Measurements from ENCODE around the gene PEX19.
"Not testable (repeated sequence)": the region's sequence is repeated elsewhere in the genome, so short reads cannot be mapped to it uniquely, and the experiment has no call there.

Gene PEX19

DNA sequence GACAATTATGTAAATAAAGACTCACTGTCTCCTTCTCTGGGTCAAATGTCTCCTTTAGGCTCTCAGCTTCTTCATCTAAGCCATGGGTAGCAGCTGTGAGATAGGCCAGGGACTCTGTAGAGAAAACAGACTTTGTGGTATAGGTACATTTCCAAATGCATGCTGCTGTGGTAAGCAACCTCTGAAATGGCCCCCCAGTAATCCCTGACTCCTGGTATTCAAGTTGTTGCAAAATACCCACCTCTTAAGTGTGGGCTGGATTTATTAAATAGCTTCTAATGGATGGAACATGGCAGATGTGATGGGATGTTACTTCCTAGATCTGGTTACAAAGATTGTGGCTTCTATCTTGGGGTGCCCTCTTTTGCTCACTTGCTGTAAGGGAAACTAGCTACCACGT lies 11.1 kb upstream of the PEX19 start:
- ATAC-seq (replicated peaks) = no peak
- Mint-ChIP-seq H3K4me3 (no peak overlapping the region), H3K27me3 (no peaks in the 10 kb centered on the region), H3K36me3 (ENCODE audit: insufficient read depth) (peaks cover 94% of the 10 kb centered on the region), H3K9me3 (no peaks in the 10 kb centered on the region), H3K27ac (no peak overlapping the region), H3K4me1 (ENCODE audit: low read depth in 2 of 2) (peaks cover 4 to 6% of the 10 kb centered on the region in 2 donors)
- no peak for DNase-seq

DNA sequence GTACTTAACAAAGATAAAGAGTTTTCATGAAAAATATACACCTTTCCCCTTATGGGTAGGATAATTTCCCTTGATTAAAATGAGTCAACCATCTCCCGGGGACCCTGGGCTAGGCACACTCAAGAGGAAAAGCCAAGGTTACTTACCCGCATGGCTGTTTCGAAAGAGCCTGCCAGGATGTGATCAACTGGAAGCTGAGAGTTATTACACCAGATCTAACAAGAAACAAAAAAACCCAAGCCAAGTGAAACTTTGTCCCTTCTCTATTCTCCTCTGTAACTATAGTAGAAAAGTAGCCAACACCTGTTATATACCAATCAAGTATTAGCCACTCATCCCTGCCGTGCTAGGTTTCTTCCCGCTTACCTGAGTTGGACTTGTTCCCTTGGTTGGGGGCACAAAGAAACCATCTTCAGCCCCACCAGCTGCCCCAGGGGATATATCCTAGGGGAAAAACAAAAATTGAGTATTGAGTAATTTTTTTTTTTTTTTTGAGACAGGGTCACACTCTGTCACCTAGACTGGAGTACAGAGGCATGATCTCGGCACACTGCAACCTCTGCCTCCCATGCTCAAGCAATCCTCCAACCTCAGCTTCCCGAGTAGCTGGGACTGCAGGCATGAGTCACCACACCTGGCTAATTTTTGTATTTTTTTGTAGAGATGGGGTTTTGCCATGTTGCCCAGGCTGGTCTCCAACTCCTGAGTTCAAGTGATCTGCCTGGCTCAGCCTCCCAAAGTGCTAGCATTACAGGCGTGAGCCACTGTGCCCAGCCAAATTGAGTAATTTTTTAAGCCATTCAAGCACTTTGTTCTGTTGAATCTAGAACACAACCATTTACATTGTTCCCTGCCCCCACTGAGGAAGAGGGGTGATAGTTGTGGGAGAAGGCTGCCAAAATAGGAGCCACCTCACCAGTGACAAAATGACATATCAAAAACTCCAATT lies 8.4 kb upstream of the PEX19 start:
- Mint-ChIP-seq H3K9me3 (no peaks in the 10 kb centered on the region), H3K27ac (peak overlapping the region in 1 of 2 donors; percentile 15), H3K36me3 (ENCODE audit: insufficient read depth) (peaks cover 93% of the 10 kb centered on the region), H3K4me1 (ENCODE audit: low read depth in 2 of 2) (peaks cover 4% of the 10 kb centered on the region in 2 donors), H3K4me3 (no peak overlapping the region), H3K27me3 (no peaks in the 10 kb centered on the region)
- DNase-seq = no peak
- ATAC-seq (replicated peaks) = no peak

DNA sequence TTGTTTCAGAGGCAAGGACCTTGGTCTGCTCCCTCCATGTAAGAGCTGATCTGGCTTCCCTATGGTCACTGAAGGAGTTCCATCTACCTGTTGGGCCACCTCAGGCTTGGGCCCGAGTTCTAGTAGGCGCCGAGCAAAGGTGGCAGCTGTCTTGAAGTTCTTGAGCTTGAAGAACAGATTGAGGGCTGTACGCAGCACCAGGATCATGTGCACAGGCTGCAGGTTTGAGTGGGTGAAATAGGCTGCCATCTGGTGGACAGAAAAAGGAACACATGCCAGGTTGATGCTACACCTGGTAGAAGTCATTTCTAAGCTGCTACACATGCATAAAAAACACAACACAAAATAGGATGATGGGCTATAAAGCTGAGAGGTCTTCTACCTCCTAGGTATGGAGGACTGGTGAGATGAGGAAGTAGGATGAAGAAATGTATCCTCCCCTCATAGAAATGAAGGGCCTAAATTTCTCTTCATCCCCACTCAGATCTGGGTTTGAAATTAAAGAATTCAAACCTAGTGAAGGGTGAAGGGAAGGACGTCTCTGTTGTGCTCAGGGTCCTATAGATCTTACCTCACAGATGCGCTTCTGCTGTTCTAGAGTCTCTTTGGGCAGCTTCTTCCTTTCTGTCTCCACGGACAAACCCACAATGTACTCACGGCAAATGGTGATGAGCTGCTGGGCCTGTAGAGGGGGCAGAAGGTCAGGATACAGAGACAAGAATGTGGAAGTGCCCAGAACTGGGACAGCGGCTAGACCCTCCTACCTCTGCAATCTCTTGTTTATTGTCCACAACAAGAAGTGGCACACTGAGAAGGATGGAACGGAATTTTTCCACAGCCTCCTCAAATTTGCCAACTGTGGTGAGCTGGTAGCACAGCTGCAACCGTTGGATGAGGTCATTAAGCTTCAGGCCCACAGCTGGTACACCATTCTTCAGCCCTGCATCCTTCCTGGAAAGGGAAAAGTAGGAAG lies 6.6 kb upstream of the PEX19 start:
- peak; percentile 98 for ATAC-seq (replicated peaks)
- Mint-ChIP-seq H3K36me3 (ENCODE audit: insufficient read depth) (peaks cover 83% of the 10 kb centered on the region), H3K9me3 (no peaks in the 10 kb centered on the region), H3K27me3 (no peaks in the 10 kb centered on the region), H3K4me3 (no peak overlapping the region), H3K4me1 (ENCODE audit: low read depth in 2 of 2) (peaks cover 4% of the 10 kb centered on the region in 2 donors), H3K27ac (peak overlapping the region in 1 of 2 donors; percentile 17)
- DNase-seq = peak; percentile 58 to 70 (median 64)

- H3K27ac Mint-ChIP-seq = peak overlapping the region in 1 of 2 donors; percentile 13
- ATAC-seq (replicated peaks); H3K4me3 Mint-ChIP-seq; H3K9me3 Mint-ChIP-seq; DNase-seq; H3K27me3 Mint-ChIP-seq: not testable (repeated sequence)
- H3K4me1 Mint-ChIP-seq (ENCODE audit: low read depth in 2 of 2) = peaks cover 24 to 27% of the 10 kb centered on the region in 2 donors
- peaks cover 54% of the 10 kb centered on the region for H3K36me3 Mint-ChIP-seq (ENCODE audit: insufficient read depth)
Measured at GRCh38 chr1:160287769-160288168, 2.8 kb upstream of the PEX19 start.

DNA sequence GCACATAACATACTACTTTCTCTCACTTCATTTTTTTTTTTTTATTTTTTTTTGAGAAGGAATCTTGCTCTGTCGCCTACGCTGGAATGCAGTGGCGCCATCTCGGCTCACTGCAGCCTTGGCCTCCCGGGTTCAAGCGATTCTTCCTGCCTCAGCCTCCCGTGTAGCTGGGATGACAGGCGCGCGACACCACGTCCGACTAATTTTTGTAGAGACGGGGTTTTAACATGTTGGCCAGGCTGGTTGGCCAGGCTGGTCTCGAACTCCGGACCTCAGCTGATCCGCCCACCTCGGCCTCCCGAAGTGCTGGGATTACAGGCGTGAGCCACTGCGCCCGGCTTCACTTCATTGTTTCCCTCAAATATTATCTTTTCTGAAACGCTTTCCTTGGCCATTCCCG lies 573 bp upstream of the PEX19 start:
- DNase-seq (no peak), ATAC-seq (replicated peaks) (no peak)
- peaks cover 53% of the 10 kb centered on the region for H3K36me3 Mint-ChIP-seq (ENCODE audit: insufficient read depth)
- peak overlapping the region; percentile 99 to 100 for H3K4me3 Mint-ChIP-seq
- no peaks in the 10 kb centered on the region for H3K9me3 Mint-ChIP-seq
- H3K27ac Mint-ChIP-seq = peak overlapping the region; percentile 93 to 98
- peaks cover 22 to 26% of the 10 kb centered on the region in 2 donors for H3K4me1 Mint-ChIP-seq (ENCODE audit: low read depth in 2 of 2)
- H3K27me3 Mint-ChIP-seq = no peaks in the 10 kb centered on the region

GRCh38 chr1:160284220-160284781 lies 632 bp downstream of the PEX19 start:
- ATAC-seq (replicated peaks) (peak; percentile 33), DNase-seq (peak in 1 of 3 experiments; percentile 11)
- Mint-ChIP-seq H3K27me3 (no peaks in the 10 kb centered on the region), H3K36me3 (ENCODE audit: insufficient read depth) (peaks cover 53% of the 10 kb centered on the region), H3K4me1 (ENCODE audit: low read depth in 2 of 2) (peaks cover 22 to 26% of the 10 kb centered on the region in 2 donors), H3K9me3 (no peaks in the 10 kb centered on the region), H3K27ac (peak overlapping the region; percentile 93 to 98), H3K4me3 (peak overlapping the region; percentile 99 to 100)

DNA sequence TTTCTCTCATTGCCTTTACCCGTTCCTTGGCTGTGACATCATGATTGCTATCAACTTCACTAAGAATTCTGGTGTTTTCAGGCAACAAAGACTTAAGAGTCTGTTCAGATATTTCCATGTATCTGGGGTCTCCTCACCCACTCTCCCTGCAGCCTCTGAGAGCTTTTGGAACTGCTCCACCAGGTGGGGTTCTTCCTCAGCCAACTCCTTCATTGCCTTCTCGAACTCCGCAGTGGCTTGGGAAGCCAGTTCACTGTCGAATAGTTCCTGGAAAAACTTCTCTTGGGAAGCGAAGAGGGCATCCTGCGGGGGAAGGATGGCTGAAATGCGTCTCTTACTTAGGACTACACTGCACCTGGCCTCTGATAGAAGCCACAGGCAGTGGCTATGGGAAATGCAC lies 2.1 kb downstream of the PEX19 start:
- no peak overlapping the region for H3K27ac Mint-ChIP-seq
- peaks cover 22 to 26% of the 10 kb centered on the region in 2 donors for H3K4me1 Mint-ChIP-seq (ENCODE audit: low read depth in 2 of 2)
- no peak overlapping the region for H3K4me3 Mint-ChIP-seq
- peaks cover 43% of the 10 kb centered on the region for H3K36me3 Mint-ChIP-seq (ENCODE audit: insufficient read depth)
- DNase-seq (no peak), ATAC-seq (replicated peaks) (no peak)
- H3K27me3 Mint-ChIP-seq = no peaks in the 10 kb centered on the region
- H3K9me3 Mint-ChIP-seq = no peaks in the 10 kb centered on the region

DNA sequence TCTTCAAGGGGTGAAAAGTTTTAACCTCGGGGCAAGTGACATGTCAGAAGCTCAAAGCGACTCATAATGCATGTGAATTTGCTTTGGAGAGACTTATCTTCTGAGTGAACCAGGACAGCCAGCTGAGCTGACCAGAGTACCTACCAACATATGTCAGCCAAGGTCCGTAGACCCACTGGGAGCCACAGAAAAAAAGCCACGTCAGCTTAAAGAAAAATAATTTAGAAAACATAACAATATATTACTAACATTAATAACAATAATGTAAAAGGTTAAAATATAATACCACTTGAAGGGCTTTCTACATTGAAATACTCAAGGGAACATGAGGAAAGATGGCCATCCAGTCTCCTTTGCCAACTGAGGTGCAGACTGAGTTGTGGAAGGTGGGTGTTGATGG lies 6.9 kb downstream of the PEX19 start:
- H3K27ac Mint-ChIP-seq = no peak overlapping the region
- H3K27me3 Mint-ChIP-seq = no peaks in the 10 kb centered on the region
- H3K4me1 Mint-ChIP-seq (ENCODE audit: low read depth in 2 of 2) = peaks cover 2 to 4% of the 10 kb centered on the region in 2 donors
- H3K4me3 Mint-ChIP-seq = no peak overlapping the region
- H3K9me3 Mint-ChIP-seq = no peaks in the 10 kb centered on the region
- ATAC-seq (replicated peaks) = no peak
- H3K36me3 Mint-ChIP-seq (ENCODE audit: insufficient read depth) = peaks cover 40% of the 10 kb centered on the region
- DNase-seq = no peak

DNA sequence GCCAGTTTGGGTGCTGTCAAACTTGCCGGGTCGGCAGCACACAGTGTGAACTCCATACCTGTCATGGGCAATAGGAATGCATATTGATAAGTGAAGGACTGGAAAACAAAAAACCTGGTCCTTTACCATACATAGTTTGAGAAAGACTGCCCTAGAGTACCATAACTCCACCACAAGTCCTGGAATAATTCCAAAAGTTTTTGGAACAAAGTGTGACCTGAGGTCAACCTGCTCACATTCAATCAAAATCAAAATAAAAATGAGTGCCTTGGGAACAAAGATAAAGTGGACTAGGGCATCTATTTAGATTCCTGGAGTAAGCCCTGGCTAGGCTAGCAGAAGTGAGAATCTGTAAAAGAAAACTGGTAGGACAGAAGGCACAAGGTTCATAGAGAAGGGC lies 7.6 kb downstream of the PEX19 start:
- DNase-seq = no peak
- no peak for ATAC-seq (replicated peaks)
- H3K4me3 Mint-ChIP-seq = no peak overlapping the region
- H3K27ac Mint-ChIP-seq = no peak overlapping the region
- no peaks in the 10 kb centered on the region for H3K9me3 Mint-ChIP-seq
- H3K4me1 Mint-ChIP-seq (ENCODE audit: low read depth in 2 of 2) = no peaks in the 10 kb centered on the region
- peaks cover 40% of the 10 kb centered on the region for H3K36me3 Mint-ChIP-seq (ENCODE audit: insufficient read depth)
- H3K27me3 Mint-ChIP-seq = no peaks in the 10 kb centered on the region

- H3K4me1 Mint-ChIP-seq (ENCODE audit: low read depth in 2 of 2) = no peaks in the 10 kb centered on the region
- H3K27ac Mint-ChIP-seq = no peak overlapping the region
- no peaks in the 10 kb centered on the region for H3K9me3 Mint-ChIP-seq
- DNase-seq (no peak), ATAC-seq (replicated peaks) (no peak)
- no peak overlapping the region for H3K4me3 Mint-ChIP-seq
- no peaks in the 10 kb centered on the region for H3K27me3 Mint-ChIP-seq
- no peaks in the 10 kb centered on the region for H3K36me3 Mint-ChIP-seq (ENCODE audit: insufficient read depth)
Measured at GRCh38 chr1:160271025-160271424, 13.9 kb downstream of the PEX19 start.

- H3K4me3 Mint-ChIP-seq = no peak overlapping the region
- ATAC-seq (replicated peaks) = no peak
- peaks cover 3 to 11% of the 10 kb centered on the region in 2 donors for H3K4me1 Mint-ChIP-seq (ENCODE audit: low read depth in 2 of 2)
- no peaks in the 10 kb centered on the region for H3K9me3 Mint-ChIP-seq
- no peak for DNase-seq
- H3K27ac Mint-ChIP-seq = no peak overlapping the region
- H3K27me3 Mint-ChIP-seq = no peaks in the 10 kb centered on the region
- H3K36me3 Mint-ChIP-seq (ENCODE audit: insufficient read depth) = peaks cover 14% of the 10 kb centered on the region
Measured at GRCh38 chr1:160267284-160267991, 17.5 kb downstream of the PEX19 start.

DNA sequence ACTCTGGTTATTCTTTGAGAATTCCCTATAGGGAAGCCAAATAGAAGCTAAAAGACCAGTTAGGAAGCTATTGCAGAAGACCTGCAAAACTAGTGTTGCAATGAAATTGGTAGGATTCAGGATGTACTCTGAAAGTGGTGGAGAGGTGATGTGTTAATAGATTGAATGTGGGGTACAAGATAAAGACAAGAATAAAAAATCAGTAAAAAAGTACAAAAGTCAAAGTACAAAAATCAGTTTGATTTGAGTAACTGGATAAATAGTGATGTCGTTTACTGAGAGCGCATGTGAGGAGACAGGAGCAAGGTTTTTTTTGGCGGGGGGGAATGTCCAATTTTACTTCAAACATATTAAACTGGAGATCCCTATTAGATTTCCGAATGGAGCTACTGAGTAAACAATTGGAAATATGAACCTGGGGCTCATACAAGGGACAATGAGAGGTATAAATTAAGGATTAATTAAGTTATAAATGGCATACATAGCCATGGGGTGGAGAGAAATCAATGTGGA lies 20.1 kb downstream of the PEX19 start:
- peaks cover 30% of the 10 kb centered on the region for H3K36me3 Mint-ChIP-seq (ENCODE audit: insufficient read depth)
- DNase-seq = no peak
- H3K27me3 Mint-ChIP-seq = no peaks in the 10 kb centered on the region
- peaks cover 17 to 28% of the 10 kb centered on the region in 2 donors for H3K4me1 Mint-ChIP-seq (ENCODE audit: low read depth in 2 of 2)
- H3K4me3 Mint-ChIP-seq = no peak overlapping the region
- H3K9me3 Mint-ChIP-seq = no peaks in the 10 kb centered on the region
- no peak for ATAC-seq (replicated peaks)
- no peak overlapping the region for H3K27ac Mint-ChIP-seq
